C4-2B (cell line): ENCODE data around the gene ANKUB1.
"Not testable (repeated sequence)": the region's sequence is repeated elsewhere in the genome, so short reads cannot be mapped to it uniquely, and the experiment has no call there.

ENCODE experiments used
- ZFX ChIP-seq: fragments of 450-650 bp; IDR thresholded peaks from 2 replicates; pipeline ENCODE4 v1.6.1; 2017
- TF ChIP-seq, protein P1 (sequence below): fragments of 450-650 bp; conservative IDR thresholded peaks from 2 replicates; pipeline ENCODE4 v1.5.1; 2017; ENCODE audit warnings: mild to moderate bottlenecking

DNA sequence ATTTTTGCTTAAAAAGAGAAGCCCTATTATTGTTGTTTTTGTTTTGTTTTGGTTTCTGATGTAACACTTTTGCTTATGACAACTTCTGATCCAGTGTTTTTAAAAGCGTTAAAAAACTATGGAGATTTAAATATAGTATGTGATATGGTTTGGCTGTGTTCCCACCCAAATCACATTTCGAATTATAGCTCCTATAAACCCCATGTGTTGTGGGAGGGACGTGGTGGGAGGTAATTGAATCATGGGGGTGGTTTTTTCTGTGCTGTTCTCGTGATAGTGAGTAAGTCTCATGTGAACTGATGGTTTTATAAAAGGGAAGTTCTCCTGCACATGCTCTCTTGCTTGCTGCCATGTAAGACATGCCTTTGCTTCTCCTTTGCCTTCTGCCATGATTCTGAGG is 37.3 kb upstream of the ANKUB1 start:
- TF ChIP-seq, protein P1, sequence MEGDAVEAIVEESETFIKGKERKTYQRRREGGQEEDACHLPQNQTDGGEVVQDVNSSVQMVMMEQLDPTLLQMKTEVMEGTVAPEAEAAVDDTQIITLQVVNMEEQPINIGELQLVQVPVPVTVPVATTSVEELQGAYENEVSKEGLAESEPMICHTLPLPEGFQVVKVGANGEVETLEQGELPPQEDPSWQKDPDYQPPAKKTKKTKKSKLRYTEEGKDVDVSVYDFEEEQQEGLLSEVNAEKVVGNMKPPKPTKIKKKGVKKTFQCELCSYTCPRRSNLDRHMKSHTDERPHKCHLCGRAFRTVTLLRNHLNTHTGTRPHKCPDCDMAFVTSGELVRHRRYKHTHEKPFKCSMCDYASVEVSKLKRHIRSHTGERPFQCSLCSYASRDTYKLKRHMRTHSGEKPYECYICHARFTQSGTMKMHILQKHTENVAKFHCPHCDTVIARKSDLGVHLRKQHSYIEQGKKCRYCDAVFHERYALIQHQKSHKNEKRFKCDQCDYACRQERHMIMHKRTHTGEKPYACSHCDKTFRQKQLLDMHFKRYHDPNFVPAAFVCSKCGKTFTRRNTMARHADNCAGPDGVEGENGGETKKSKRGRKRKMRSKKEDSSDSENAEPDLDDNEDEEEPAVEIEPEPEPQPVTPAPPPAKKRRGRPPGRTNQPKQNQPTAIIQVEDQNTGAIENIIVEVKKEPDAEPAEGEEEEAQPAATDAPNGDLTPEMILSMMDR, result not testable (repeated sequence)
- not testable (repeated sequence) for TF ChIP-seq ZFX
